SK-N-SH (cell line): ENCODE results near the gene CCDC70.
A peak's percentile ranks its signal among the peaks of the same experiment; 100 is the strongest.

Source experiments
- FOSL2 ChIP-seq: IDR thresholded peaks from 2 replicates; pipeline ENCODE4 v1.4.0; 2012; ENCODE audit warnings: low read depth, mild to moderate bottlenecking, moderate library complexity, borderline replicate concordance
- FOXJ3 ChIP-seq: sonication (generic); formaldehyde crosslinking; IDR thresholded peaks from 2 replicates; pipeline ENCODE4 v1.5.1; 2020; ENCODE audit warnings: mild to moderate bottlenecking, missing genetic modification reagents
- GATA2 ChIP-seq: sonication (generic); formaldehyde crosslinking; IDR thresholded peaks from 2 replicates; pipeline ENCODE4 v1.5.0; 2020; ENCODE audit warnings: mild to moderate bottlenecking, missing genetic modification reagents
- RAD21 ChIP-seq: IDR thresholded peaks from 2 replicates; pipeline ENCODE4 v1.6.1; 2012; ENCODE audit warnings: mild to moderate bottlenecking, low read length
- SIN3A ChIP-seq: IDR thresholded peaks from 2 replicates; pipeline ENCODE4 v1.6.1; 2012; ENCODE audit warnings: low read depth, mild to moderate bottlenecking, low read length, moderate library complexity, borderline replicate concordance
- SMC3 ChIP-seq: IDR thresholded peaks from 2 replicates; pipeline ENCODE4 v1.6.1; 2012; ENCODE audit warnings: low read depth, low read length, improper control_type of control experiment
- TAF1 ChIP-seq: IDR thresholded peaks from 2 replicates; pipeline ENCODE4 v1.6.1; 2012; ENCODE audit warnings: low read depth, mild to moderate bottlenecking, low read length, moderate library complexity, borderline replicate concordance
- TF ChIP-seq, protein P1 (sequence below): IDR thresholded peaks from 2 replicates; pipeline ENCODE4 v1.6.1; 2012; ENCODE audit warnings: mild to moderate bottlenecking, low read depth, low read length, moderate library complexity
- TF ChIP-seq, protein P2 (sequence below): fragments of 200-600 bp; sonication (generic); IDR thresholded peaks from 2 replicates; pipeline ENCODE4 v1.6.1; 2017; ENCODE audit warnings: antibody characterized with exemption, mild to moderate bottlenecking, moderate library complexity
- TF ChIP-seq, protein P3 (sequence below): fragments of 150-350 bp; IDR thresholded peaks from 2 replicates; pipeline ENCODE4 v1.6.1; 2017; ENCODE audit warnings: antibody characterized with exemption, low read length, low read depth, borderline replicate concordance

DNA sequence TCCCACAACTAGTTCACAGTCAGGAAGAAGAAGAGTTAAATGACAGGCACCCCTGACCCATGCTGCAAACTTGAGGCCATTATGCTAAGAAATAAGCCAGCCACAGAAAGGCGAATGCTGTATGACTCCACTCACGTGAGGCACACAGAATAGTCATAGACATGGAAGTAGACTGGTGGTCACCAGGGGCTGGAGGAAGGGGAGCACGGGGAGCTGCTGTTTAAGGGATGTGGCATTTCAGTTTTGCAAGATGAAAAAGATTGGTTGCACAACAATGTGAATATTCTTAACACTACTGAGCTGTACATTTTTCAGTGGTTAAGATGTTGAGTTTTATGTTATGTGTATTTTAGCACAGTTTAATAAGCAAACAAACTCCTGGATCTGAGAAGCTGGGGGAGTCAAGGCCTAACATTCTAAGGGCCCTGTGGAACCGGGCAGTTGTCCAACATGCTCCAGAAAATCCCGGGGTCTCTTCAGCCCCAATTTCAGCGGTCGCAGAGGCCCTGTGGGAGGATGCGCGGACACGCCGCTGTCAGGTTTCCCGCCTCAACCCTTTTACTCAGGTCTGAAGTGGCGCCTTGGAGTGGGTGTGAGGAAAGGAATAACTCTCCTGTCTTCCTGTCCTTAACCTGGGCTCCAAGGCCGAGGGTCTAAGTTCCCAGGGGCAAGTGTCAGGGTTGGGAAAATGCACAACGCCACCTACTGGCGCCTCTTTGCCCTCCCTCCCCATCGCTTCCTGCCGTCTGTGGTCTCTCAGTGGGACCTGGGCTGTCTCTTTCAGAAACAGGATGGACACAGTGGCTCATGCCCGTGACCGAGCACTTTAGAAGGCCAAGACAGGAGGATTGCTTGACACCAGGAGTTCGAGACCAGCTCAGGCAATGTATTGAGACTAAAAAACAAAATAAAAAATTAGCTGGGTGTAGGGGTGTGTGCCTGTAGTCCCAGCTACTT is 12.3 kb upstream of the CCDC70 start:
- TF ChIP-seq, protein P1, sequence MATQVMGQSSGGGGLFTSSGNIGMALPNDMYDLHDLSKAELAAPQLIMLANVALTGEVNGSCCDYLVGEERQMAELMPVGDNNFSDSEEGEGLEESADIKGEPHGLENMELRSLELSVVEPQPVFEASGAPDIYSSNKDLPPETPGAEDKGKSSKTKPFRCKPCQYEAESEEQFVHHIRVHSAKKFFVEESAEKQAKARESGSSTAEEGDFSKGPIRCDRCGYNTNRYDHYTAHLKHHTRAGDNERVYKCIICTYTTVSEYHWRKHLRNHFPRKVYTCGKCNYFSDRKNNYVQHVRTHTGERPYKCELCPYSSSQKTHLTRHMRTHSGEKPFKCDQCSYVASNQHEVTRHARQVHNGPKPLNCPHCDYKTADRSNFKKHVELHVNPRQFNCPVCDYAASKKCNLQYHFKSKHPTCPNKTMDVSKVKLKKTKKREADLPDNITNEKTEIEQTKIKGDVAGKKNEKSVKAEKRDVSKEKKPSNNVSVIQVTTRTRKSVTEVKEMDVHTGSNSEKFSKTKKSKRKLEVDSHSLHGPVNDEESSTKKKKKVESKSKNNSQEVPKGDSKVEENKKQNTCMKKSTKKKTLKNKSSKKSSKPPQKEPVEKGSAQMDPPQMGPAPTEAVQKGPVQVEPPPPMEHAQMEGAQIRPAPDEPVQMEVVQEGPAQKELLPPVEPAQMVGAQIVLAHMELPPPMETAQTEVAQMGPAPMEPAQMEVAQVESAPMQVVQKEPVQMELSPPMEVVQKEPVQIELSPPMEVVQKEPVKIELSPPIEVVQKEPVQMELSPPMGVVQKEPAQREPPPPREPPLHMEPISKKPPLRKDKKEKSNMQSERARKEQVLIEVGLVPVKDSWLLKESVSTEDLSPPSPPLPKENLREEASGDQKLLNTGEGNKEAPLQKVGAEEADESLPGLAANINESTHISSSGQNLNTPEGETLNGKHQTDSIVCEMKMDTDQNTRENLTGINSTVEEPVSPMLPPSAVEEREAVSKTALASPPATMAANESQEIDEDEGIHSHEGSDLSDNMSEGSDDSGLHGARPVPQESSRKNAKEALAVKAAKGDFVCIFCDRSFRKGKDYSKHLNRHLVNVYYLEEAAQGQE = 0 out of 2 replicates have a peak, but pooled peaks have one; percentile 4
- TF ChIP-seq RAD21 (peak; percentile 67), SMC3 (peak; percentile 41; the same call in 1 of the 2 replicates), FOSL2 (no peak), FOXJ3 (CRISPR knock-in tag) (no peak), GATA2 (no peak), SIN3A (no peak), TAF1 (no peak)
- TF ChIP-seq, protein P2, sequence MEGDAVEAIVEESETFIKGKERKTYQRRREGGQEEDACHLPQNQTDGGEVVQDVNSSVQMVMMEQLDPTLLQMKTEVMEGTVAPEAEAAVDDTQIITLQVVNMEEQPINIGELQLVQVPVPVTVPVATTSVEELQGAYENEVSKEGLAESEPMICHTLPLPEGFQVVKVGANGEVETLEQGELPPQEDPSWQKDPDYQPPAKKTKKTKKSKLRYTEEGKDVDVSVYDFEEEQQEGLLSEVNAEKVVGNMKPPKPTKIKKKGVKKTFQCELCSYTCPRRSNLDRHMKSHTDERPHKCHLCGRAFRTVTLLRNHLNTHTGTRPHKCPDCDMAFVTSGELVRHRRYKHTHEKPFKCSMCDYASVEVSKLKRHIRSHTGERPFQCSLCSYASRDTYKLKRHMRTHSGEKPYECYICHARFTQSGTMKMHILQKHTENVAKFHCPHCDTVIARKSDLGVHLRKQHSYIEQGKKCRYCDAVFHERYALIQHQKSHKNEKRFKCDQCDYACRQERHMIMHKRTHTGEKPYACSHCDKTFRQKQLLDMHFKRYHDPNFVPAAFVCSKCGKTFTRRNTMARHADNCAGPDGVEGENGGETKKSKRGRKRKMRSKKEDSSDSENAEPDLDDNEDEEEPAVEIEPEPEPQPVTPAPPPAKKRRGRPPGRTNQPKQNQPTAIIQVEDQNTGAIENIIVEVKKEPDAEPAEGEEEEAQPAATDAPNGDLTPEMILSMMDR = peak; percentile 70
- TF ChIP-seq, protein P3, sequence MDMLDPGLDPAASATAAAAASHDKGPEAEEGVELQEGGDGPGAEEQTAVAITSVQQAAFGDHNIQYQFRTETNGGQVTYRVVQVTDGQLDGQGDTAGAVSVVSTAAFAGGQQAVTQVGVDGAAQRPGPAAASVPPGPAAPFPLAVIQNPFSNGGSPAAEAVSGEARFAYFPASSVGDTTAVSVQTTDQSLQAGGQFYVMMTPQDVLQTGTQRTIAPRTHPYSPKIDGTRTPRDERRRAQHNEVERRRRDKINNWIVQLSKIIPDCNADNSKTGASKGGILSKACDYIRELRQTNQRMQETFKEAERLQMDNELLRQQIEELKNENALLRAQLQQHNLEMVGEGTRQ = no peak
